Gastrocnemius medialis (tissue), 4 donors: ENCODE results near the gene SHB. TPM values are rescaled to one million over a fixed set of nuclear protein-coding genes. Genes with fewer than 3 reads are reported as not detected.

Source experiments
- ATAC-seq, 2 donors: fragments of 150-250 bp; one replicate each; pipeline ENCODE4 v1.9.1; 2016
- DNase-seq, 2 donors: peaks; one replicate each; pipeline ENCODE4 v3.0.0-alpha.2; 2019
- H3K27ac ChIP-seq, 4 donors: fragments of 200-600 bp; sonication (generic); 1 replicate in 1 of 4; 2 replicates in 3 of 4; pipeline ENCODE4 v1.5.1; 2016 to 2018; ENCODE audit warnings: mild to moderate bottlenecking in 2 of 4, moderate library complexity in 1 of 4
- H3K27me3 ChIP-seq, 3 donors: fragments of 200-600 bp; sonication (generic) in 2 of 3; 1 replicate in 1 of 3; 2 replicates in 2 of 3; pipeline versions ENCODE4 v1.5.1 to v1.6.0; 2016 to 2019; ENCODE audit warnings: mild to moderate bottlenecking in 1 of 3, moderate library complexity in 1 of 3
- H3K36me3 ChIP-seq, 2 donors: fragments of 200-600 bp; sonication (generic) in 1 of 2; one replicate each; pipeline ENCODE4 v1.5.1; 2017 to 2018
- H3K4me1 ChIP-seq, 2 donors: fragments of 200-600 bp; sonication (generic) in 1 of 2; one replicate each; pipeline ENCODE4 v1.5.1; 2016 to 2017; ENCODE audit warnings: mild to moderate bottlenecking in 2 of 2
- H3K4me3 ChIP-seq, 4 donors: fragments of 200-600 bp; sonication (generic) in 3 of 4; 1 replicate in 1 of 4; 2 replicates in 3 of 4; pipeline ENCODE4 v1.5.1; 2016 to 2019; ENCODE audit warnings: mild to moderate bottlenecking in 2 of 4
- H3K9me3 ChIP-seq, 3 donors: fragments of 200-600 bp; sonication (generic) in 2 of 3; 1 replicate in 1 of 3; 2 replicates in 2 of 3; pipeline ENCODE4 v1.5.1; 2016 to 2019
- CTCF ChIP-seq, 5 experiments: fragments of 450-650 bp in 3 of 5; fragments of 200-600 bp in 2 of 5; sonication (generic) in 2 of 5; IDR thresholded peaks in 4 of 5; conservative IDR thresholded peaks in 1 of 5; 1 replicate in 4 of 5; 2 replicates in 1 of 5; pipeline ENCODE4 v1.5.1; 2016 to 2019; ENCODE audit warnings: antibody characterized with exemption in 5 of 5, mild to moderate bottlenecking in 3 of 5, moderate library complexity in 3 of 5
- POLR2A ChIP-seq, 2 donors: fragments of 450-650 bp; IDR thresholded peaks; one replicate each; pipeline ENCODE4 v1.6.1; 2017; ENCODE audit warnings: antibody characterized with exemption in 2 of 2, mild to moderate bottlenecking in 2 of 2, moderate library complexity in 2 of 2
- in situ Hi-C, 4 donors: fragments of 200-750 bp; cut with MboI; loops; one replicate each; pipeline versions ENCODE4 v1.15.0 to v1.8.0; 2017; ENCODE audit warnings: low sequenced_read_pairs in 4 of 4
- intact Hi-C: fragments of 100-400 bp; cut with DNase I; formaldehyde crosslinking; loops from one replicate; pipeline ENCODE4 v1.15.1; 2023; ENCODE audit warnings: low total_unique reads
- total RNA-seq, 4 donors: library from RNA; depleted of rRNA; stranded (reverse); fragments of >200 nt; gene quantifications; one replicate each; pipeline versions ENCODE4 v1.1.0 to v1.2.3, GENCODE V29; 2016

The SHB gene
- total RNA-seq, 4 donors from 2014 or later, result 1.2 to 6.1 (median 4.6) TPM

DNA sequence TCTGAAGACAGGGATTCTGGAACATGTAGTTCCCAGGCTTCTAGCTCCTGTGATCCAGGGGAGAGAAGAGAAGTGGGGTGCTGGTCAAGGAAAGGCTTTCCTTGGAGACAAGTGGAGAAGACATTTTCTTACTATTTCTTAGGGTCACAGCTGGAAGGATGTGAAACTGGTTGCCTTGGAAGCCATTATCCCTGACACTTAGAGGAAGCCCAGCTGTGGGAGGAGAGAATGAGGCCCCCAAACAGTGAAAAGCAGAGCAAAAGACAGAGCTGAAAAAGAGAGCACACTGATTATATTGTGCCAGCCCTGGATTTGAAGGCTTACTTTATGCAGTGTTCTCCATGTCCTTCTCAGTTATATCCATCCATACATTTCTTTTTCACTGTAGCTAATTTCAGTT is 17.5 kb upstream of the SHB start:
- H3K4me3 ChIP-seq, result no peak overlapping the region
- ATAC-seq, result no peak
- H3K9me3 ChIP-seq, result no peaks in the 10 kb centered on the region
- intact Hi-C loops (loop anchor here (5.0 kb wide), 1 partner anchor 276 kb away; no protein-coding TSS in a partner anchor), in situ Hi-C loops (loop anchor here in 1 of 4 donors (10.0 kb wide), 1 partner anchor 288 kb away; no protein-coding TSS in a partner anchor)
- no peak for DNase-seq
- H3K27ac ChIP-seq, result no peak overlapping the region
- TF ChIP-seq CTCF (IDR thresholded peaks at IDR 0.05 in 4 of 5, conservative IDR thresholded peaks at IDR 0.05 in 1 of 5) (no peak), POLR2A (IDR thresholded peaks at IDR 0.05) (no peak)
- H3K36me3 ChIP-seq, result no peaks in the 10 kb centered on the region
- peaks cover 8 to 9% of the 10 kb centered on the region in 2 donors for H3K4me1 ChIP-seq
- no peaks in the 10 kb centered on the region for H3K27me3 ChIP-seq

DNA sequence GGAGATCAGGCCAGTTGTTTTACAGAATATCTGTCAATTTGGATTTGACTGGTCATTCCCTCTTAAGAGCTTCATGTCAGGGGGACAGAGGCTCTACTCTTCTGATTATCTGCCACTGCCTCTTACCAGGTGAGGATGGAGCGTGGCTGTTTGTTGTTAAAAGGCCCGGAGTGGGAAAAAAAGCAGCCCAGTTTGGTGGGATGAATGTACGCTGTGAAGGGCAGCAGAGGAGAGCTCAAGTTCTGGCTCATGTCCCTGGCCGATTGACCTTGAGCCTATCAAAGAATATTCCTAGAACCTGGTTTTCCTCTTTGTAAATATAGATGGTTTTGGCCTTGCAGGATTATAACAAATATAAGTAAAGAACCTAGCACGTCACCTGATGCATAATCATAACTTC is 16.3 kb upstream of the SHB start:
- DNase-seq (no peak), ATAC-seq (no peak)
- Histone ChIP-seq H3K27me3 (no peaks in the 10 kb centered on the region), H3K36me3 (no peaks in the 10 kb centered on the region), H3K9me3 (no peaks in the 10 kb centered on the region), H3K4me3 (no peak overlapping the region), H3K27ac (no peak overlapping the region), H3K4me1 (peaks cover 8 to 9% of the 10 kb centered on the region in 2 donors)
- in situ Hi-C loops (loop anchor here in 1 of 4 donors (10.0 kb wide), 1 partner anchor 289 kb away; no protein-coding TSS in a partner anchor), intact Hi-C loops (loop anchor here (5.0 kb wide), 1 partner anchor 277 kb away; no protein-coding TSS in a partner anchor)
- TF ChIP-seq CTCF (IDR thresholded peaks at IDR 0.05 in 4 of 5, conservative IDR thresholded peaks at IDR 0.05 in 1 of 5), result no peak
- TF ChIP-seq POLR2A (IDR thresholded peaks at IDR 0.05), result no peak

GRCh38 chr9:38084556-38084880 is 15.5 kb upstream of the SHB start:
- Histone ChIP-seq H3K4me3 (no peak overlapping the region), H3K27me3 (no peaks in the 10 kb centered on the region), H3K4me1 (peaks cover 9 to 13% of the 10 kb centered on the region in 2 donors), H3K27ac (no peak overlapping the region), H3K9me3 (no peaks in the 10 kb centered on the region), H3K36me3 (no peaks in the 10 kb centered on the region)
- intact Hi-C loops, result no loop called here
- ATAC-seq (no peak), DNase-seq (no peak)
- TF ChIP-seq POLR2A (IDR thresholded peaks at IDR 0.05) (no peak), CTCF (IDR thresholded peaks at IDR 0.05 in 4 of 5, conservative IDR thresholded peaks at IDR 0.05 in 1 of 5) (no peak)
- in situ Hi-C loops, result loop anchor here in 1 of 4 donors (10.0 kb wide), 1 partner anchor 290 kb away; no protein-coding TSS in a partner anchor

GRCh38 chr9:38083858-38084555 is 15.0 kb upstream of the SHB start:
- Histone ChIP-seq H3K27ac (no peak overlapping the region), H3K9me3 (no peaks in the 10 kb centered on the region), H3K4me3 (no peak overlapping the region), H3K36me3 (no peaks in the 10 kb centered on the region), H3K4me1 (peaks cover 9 to 17% of the 10 kb centered on the region in 2 donors), H3K27me3 (no peaks in the 10 kb centered on the region)
- intact Hi-C loops, result no loop called here
- DNase-seq (no peak), ATAC-seq (no peak)
- TF ChIP-seq CTCF (IDR thresholded peaks at IDR 0.05 in 4 of 5, conservative IDR thresholded peaks at IDR 0.05 in 1 of 5), result no peak
- no peak for TF ChIP-seq POLR2A (IDR thresholded peaks at IDR 0.05)
- in situ Hi-C loops, result loop anchor here in 1 of 4 donors (10.0 kb wide), 1 partner anchor 291 kb away; no protein-coding TSS in a partner anchor
